K562 (cell line): Measurements from ENCODE around the gene KRT14. TPM values are rescaled to one million over a fixed set of nuclear protein-coding genes. Genes with fewer than 3 reads are reported as not detected.

Source experiments
- ATAC-seq: fragments of 200-7000 bp; cut with Tn5 transposase; 3 replicates; pipeline ENCODE4 v1.9.1; 2020; ENCODE audit warnings: moderate library complexity
- BruUV-seq: library from RNA; stranded (reverse); fragments of 400-500 nt; replicated peaks from 2 replicates; lab custom pipeline; 2021; lab: Mats Ljungman, UMichigan
- CTCF ChIA-PET: fragments of 300-600 bp; formaldehyde crosslinking; extraction: SDS; loops from one replicate; lab custom pipeline; 2021; ENCODE audit warnings: low intra/inter-chr PET ratio; lab: Yijun Ruan, JAX
- POLR2A ChIA-PET: fragments of 300-600, 350-650 bp; sonication (Branson Sonifier 250); formaldehyde crosslinking; extraction: SDS; loops from one replicate; lab custom pipeline; 2021; ENCODE audit warnings: antibody characterized with exemption, inconsistent platforms; lab: Yijun Ruan, JAX
- DNase-seq, 4 experiments: peaks; one replicate each; pipeline versions ENCODE4 v3.0.0 to v3.0.0-alpha.2; 2011 to 2018; ENCODE audit warnings: low spot score in 3 of 4, mixed read lengths in 3 of 4; ENCODE audit errors: extremely low read depth in 1 of 4
- FAIRE-seq: peaks from 2 replicates; lab custom pipeline; 2011; peaks lifted over from hg19 to GRCh38; lab: Jason Lieb, UNC
- H2AFZ ChIP-seq: 2 replicates; pipeline ENCODE4 v1.6.0; 2011; ENCODE audit warnings: low read depth, low read length, control low read depth, inconsistent platforms
- H3K27ac ChIP-seq: fragments of 200-600 bp; 3 replicates; pipeline ENCODE4 v1.8.0; 2011; ENCODE audit warnings: low read depth, mild to moderate bottlenecking, control low read depth, inconsistent platforms, low read length, moderate library complexity, mixed read lengths; ENCODE audit errors: extremely low read depth
- H3K27me3 ChIP-seq, 2 experiments: fragments of 300-600 bp in 1 of 2; 2 replicates in 1 of 2; 3 replicates in 1 of 2; pipeline versions ENCODE4 v1.6.0 to v1.8.0; 2011; ENCODE audit warnings: inconsistent platforms in 2 of 2, low read length in 2 of 2, mild to moderate bottlenecking in 1 of 2, mixed read lengths in 1 of 2, moderate library complexity in 1 of 2; ENCODE audit not compliant: control insufficient read depth in 2 of 2, insufficient read depth in 2 of 2
- H3K36me3 ChIP-seq: fragments of 300-600 bp; 3 replicates; pipeline ENCODE4 v1.8.0; 2011; ENCODE audit warnings: mild to moderate bottlenecking, low read length, inconsistent platforms; ENCODE audit not compliant: control insufficient read depth, insufficient read depth
- H3K4me1 ChIP-seq, 2 experiments: fragments of 200-600 bp in 1 of 2; replicated peaks in 1 of 2; 2 replicates in 1 of 2; 3 replicates in 1 of 2; pipeline versions ENCODE4 v1.5.1 to v1.8.0; 2011; ENCODE audit warnings: inconsistent platforms in 2 of 2, low read length in 2 of 2, mild to moderate bottlenecking in 1 of 2, mixed read lengths in 1 of 2, moderate library complexity in 1 of 2; ENCODE audit not compliant: control insufficient read depth in 2 of 2, insufficient read depth in 2 of 2
- H3K4me2 ChIP-seq: 2 replicates; pipeline ENCODE4 v1.6.1; 2011; ENCODE audit warnings: low read length, control low read depth, inconsistent platforms, mixed read lengths; ENCODE audit not compliant: insufficient read depth
- H3K4me3 ChIP-seq: fragments of 200-600 bp; sonication (generic), shearing (Covaris generic); 2 replicates; pipeline ENCODE4 v1.5.1; 2016; ENCODE audit warnings: control low read depth, inconsistent platforms
- H3K79me2 ChIP-seq: fragments of 200-600 bp; 3 replicates; pipeline ENCODE4 v1.8.0; 2011; ENCODE audit warnings: low read length, inconsistent platforms; ENCODE audit not compliant: control insufficient read depth, insufficient read depth
- H3K9ac ChIP-seq, 2 experiments: 2 replicates each; pipeline versions ENCODE4 v1.6.0 to v1.6.1; 2011; ENCODE audit warnings: low read depth in 2 of 2, low read length in 2 of 2, control low read depth in 1 of 2, inconsistent platforms in 1 of 2, mild to moderate bottlenecking in 1 of 2, mixed read lengths in 1 of 2; ENCODE audit not compliant: insufficient read depth in 1 of 2
- H3K9me1 ChIP-seq: one replicate; pipeline ENCODE4 v1.6.0; 2011; ENCODE audit warnings: inconsistent platforms, mild to moderate bottlenecking, low read length, moderate library complexity; ENCODE audit not compliant: control insufficient read depth, insufficient read depth
- H3K9me3 ChIP-seq: replicated peaks from 2 replicates; pipeline ENCODE4 v1.5.1; 2011; ENCODE audit warnings: low read depth, low read length, inconsistent platforms; ENCODE audit not compliant: control insufficient read depth, insufficient read depth
- H4K20me1 ChIP-seq: replicated peaks from 2 replicates; pipeline ENCODE4 v1.6.1; 2011; ENCODE audit warnings: low read length, inconsistent platforms, mixed read lengths; ENCODE audit not compliant: control insufficient read depth, insufficient read depth
- BDP1 ChIP-seq: IDR thresholded peaks from 3 replicates; pipeline ENCODE4 v1.6.1; 2011; ENCODE audit not compliant: insufficient read length, insufficient read depth
- MTA3 ChIP-seq: fragments of 450-650 bp; formaldehyde crosslinking; IDR thresholded peaks from 2 replicates; pipeline ENCODE4 v1.6.1; 2017; ENCODE audit warnings: mild to moderate bottlenecking, borderline replicate concordance
- SMARCE1 ChIP-seq: fragments of 450-650 bp; IDR thresholded peaks from 2 replicates; pipeline ENCODE4 v1.7.1; 2016; ENCODE audit warnings: mild to moderate bottlenecking
- U2AF1 ChIP-seq: fragments of 200-400 bp; formaldehyde crosslinking; optimal IDR thresholded peaks from 2 replicates; pipeline ENCODE3; 2017; ENCODE audit warnings: mild to moderate bottlenecking, low read depth, low read length, moderate library complexity
- WGBS: fragments of 100-300 bp; shearing (Covaris generic); methylation state at CpG from one replicate; pipeline ENCODE4 v1.1.6; 2016; ENCODE audit warnings: low coverage, mixed read lengths; ENCODE audit not compliant: insufficient coverage; ENCODE audit errors: missing lambda C conversion rate; 5-methylcytosine and 5-hydroxymethylcytosine counted together
- in situ Hi-C: fragments of 300-500 bp; cut with MboI; formaldehyde crosslinking; loops from 4 replicates; pipeline ENCODE4 v1.15.0; 2018; ENCODE audit warnings: inconsistent platforms, mixed read lengths
- intact Hi-C: fragments of 100-400 bp; cut with micrococcal nuclease; formaldehyde crosslinking; loops from 2 replicates; pipeline ENCODE4 v1.14.2; 2022
- polyA plus RNA-seq, 8 experiments: library from polyadenylated mRNA; depleted of rRNA in 4 of 8; stranded (reverse) in 5 of 8; unstranded in 3 of 8; fragments of >200 nt; fragmentation: Nextera tagmentation in 2 of 8; fragmentation: Illumina TruSeq in 1 of 8; extraction: Ambion mirVana in 2 of 8; extraction: Trizol in 1 of 8; gene quantifications; 2 replicates each; pipeline versions ENCODE4 v1.2.1 to v1.2.3, GENCODE V29; 2011 to 2014; ENCODE audit warnings: inconsistent platforms in 1 of 8, missing spikeins in 1 of 8
- total RNA-seq, 7 experiments: library from RNA; depleted of rRNA in 6 of 7; stranded (reverse); fragments of >200 nt in 6 of 7; fragmentation: Illumina TruSeq in 2 of 7; extraction: Trizol in 2 of 7; gene quantifications; 2 replicates each; pipeline versions ENCODE4 v1.2.1 to v1.2.3, GENCODE V29; 2011 to 2021; ENCODE audit warnings: low replicate concordance in 1 of 7

The KRT14 gene
- total and polyA plus RNA-seq, 9 of the 15 experiments (the other 6 are each of a cell fraction or from before 2014, with no cell fraction given), result 0.22 TPM; not detected in 8

- ATAC-seq (no peak), DNase-seq (no peak), FAIRE-seq (no peak)
- intact Hi-C loops, result no loop called here
- Histone ChIP-seq H3K4me1 (no peaks in the 10 kb centered on the region; a peak in 1 of 5 replicates), H3K9me3 (no peaks in the 10 kb centered on the region), H3K36me3 (no peaks in the 10 kb centered on the region), H2AFZ (no peak overlapping the region), H3K27me3 (peaks cover 22 to 67% of the 10 kb centered on the region in 2 experiments; a peak in 4 of 5 replicates), H3K27ac (no peak overlapping the region), H3K9ac (no peak overlapping the region), H3K9me1 (no peaks in the 10 kb centered on the region), H3K79me2 (no peaks in the 10 kb centered on the region), H4K20me1 (no peaks in the 10 kb centered on the region), H3K4me3 (no peak overlapping the region), H3K4me2 (no peak overlapping the region)
- ChIA-PET POLR2A (interaction anchor here (0.6 to 0.9 kb wide), 3 partner anchors 12 to 174 kb away, joined by 3 read pairs; no protein-coding TSS in a partner anchor), CTCF (no interaction called here)
- 0% methylated on average over 5 of the region's 8 CpGs for WGBS
- no peak for TF ChIP-seq U2AF1
- no peak for TF ChIP-seq BDP1
- no peak for TF ChIP-seq SMARCE1
- no peak for TF ChIP-seq MTA3
- in situ Hi-C loops, result no loop called here
- no TSS peak for BruUV-seq
Measured at GRCh38 chr17:41593306-41593981, 6.7 kb upstream of the KRT14 start.
